K562 (cell line): ENCODE results near the gene ROM1. TPM values are rescaled to one million over a fixed set of nuclear protein-coding genes. Genes with fewer than 3 reads are reported as not detected.

Source experiments
- ATAC-seq: fragments of 200-7000 bp; cut with Tn5 transposase; 3 replicates; pipeline ENCODE4 v1.9.1; 2020; ENCODE audit warnings: moderate library complexity
- BruUV-seq: library from RNA; stranded (reverse); fragments of 400-500 nt; replicated peaks from 2 replicates; lab custom pipeline; 2021; lab: Mats Ljungman, UMichigan
- CTCF ChIA-PET: fragments of 300-600 bp; formaldehyde crosslinking; extraction: SDS; loops from one replicate; lab custom pipeline; 2021; ENCODE audit warnings: low intra/inter-chr PET ratio; lab: Yijun Ruan, JAX
- POLR2A ChIA-PET: fragments of 300-600, 350-650 bp; sonication (Branson Sonifier 250); formaldehyde crosslinking; extraction: SDS; loops from one replicate; lab custom pipeline; 2021; ENCODE audit warnings: antibody characterized with exemption, inconsistent platforms; lab: Yijun Ruan, JAX
- DNase-seq, 4 experiments: peaks; one replicate each; pipeline versions ENCODE4 v3.0.0 to v3.0.0-alpha.2; 2011 to 2018; ENCODE audit warnings: low spot score in 3 of 4, mixed read lengths in 3 of 4; ENCODE audit errors: extremely low read depth in 1 of 4
- FAIRE-seq: peaks from 2 replicates; lab custom pipeline; 2011; peaks lifted over from hg19 to GRCh38; lab: Jason Lieb, UNC
- H2AFZ ChIP-seq: 2 replicates; pipeline ENCODE4 v1.6.0; 2011; ENCODE audit warnings: low read depth, low read length, control low read depth, inconsistent platforms
- H3K27ac ChIP-seq: fragments of 200-600 bp; 3 replicates; pipeline ENCODE4 v1.8.0; 2011; ENCODE audit warnings: low read depth, mild to moderate bottlenecking, control low read depth, inconsistent platforms, low read length, moderate library complexity, mixed read lengths; ENCODE audit errors: extremely low read depth
- H3K27me3 ChIP-seq, 2 experiments: fragments of 300-600 bp in 1 of 2; 2 replicates in 1 of 2; 3 replicates in 1 of 2; pipeline versions ENCODE4 v1.6.0 to v1.8.0; 2011; ENCODE audit warnings: inconsistent platforms in 2 of 2, low read length in 2 of 2, mild to moderate bottlenecking in 1 of 2, mixed read lengths in 1 of 2, moderate library complexity in 1 of 2; ENCODE audit not compliant: control insufficient read depth in 2 of 2, insufficient read depth in 2 of 2
- H3K36me3 ChIP-seq: fragments of 300-600 bp; 3 replicates; pipeline ENCODE4 v1.8.0; 2011; ENCODE audit warnings: mild to moderate bottlenecking, low read length, inconsistent platforms; ENCODE audit not compliant: control insufficient read depth, insufficient read depth
- H3K4me1 ChIP-seq, 2 experiments: fragments of 200-600 bp in 1 of 2; replicated peaks in 1 of 2; 2 replicates in 1 of 2; 3 replicates in 1 of 2; pipeline versions ENCODE4 v1.5.1 to v1.8.0; 2011; ENCODE audit warnings: inconsistent platforms in 2 of 2, low read length in 2 of 2, mild to moderate bottlenecking in 1 of 2, mixed read lengths in 1 of 2, moderate library complexity in 1 of 2; ENCODE audit not compliant: control insufficient read depth in 2 of 2, insufficient read depth in 2 of 2
- H3K4me2 ChIP-seq: 2 replicates; pipeline ENCODE4 v1.6.1; 2011; ENCODE audit warnings: low read length, control low read depth, inconsistent platforms, mixed read lengths; ENCODE audit not compliant: insufficient read depth
- H3K4me3 ChIP-seq: fragments of 200-600 bp; sonication (generic), shearing (Covaris generic); 2 replicates; pipeline ENCODE4 v1.5.1; 2016; ENCODE audit warnings: control low read depth, inconsistent platforms
- H3K79me2 ChIP-seq: fragments of 200-600 bp; 3 replicates; pipeline ENCODE4 v1.8.0; 2011; ENCODE audit warnings: low read length, inconsistent platforms; ENCODE audit not compliant: control insufficient read depth, insufficient read depth
- H3K9ac ChIP-seq, 2 experiments: 2 replicates each; pipeline versions ENCODE4 v1.6.0 to v1.6.1; 2011; ENCODE audit warnings: low read depth in 2 of 2, low read length in 2 of 2, control low read depth in 1 of 2, inconsistent platforms in 1 of 2, mild to moderate bottlenecking in 1 of 2, mixed read lengths in 1 of 2; ENCODE audit not compliant: insufficient read depth in 1 of 2
- H3K9me1 ChIP-seq: one replicate; pipeline ENCODE4 v1.6.0; 2011; ENCODE audit warnings: inconsistent platforms, mild to moderate bottlenecking, low read length, moderate library complexity; ENCODE audit not compliant: control insufficient read depth, insufficient read depth
- H3K9me3 ChIP-seq: replicated peaks from 2 replicates; pipeline ENCODE4 v1.5.1; 2011; ENCODE audit warnings: low read depth, low read length, inconsistent platforms; ENCODE audit not compliant: control insufficient read depth, insufficient read depth
- H4K20me1 ChIP-seq: replicated peaks from 2 replicates; pipeline ENCODE4 v1.6.1; 2011; ENCODE audit warnings: low read length, inconsistent platforms, mixed read lengths; ENCODE audit not compliant: control insufficient read depth, insufficient read depth
- DDX20 ChIP-seq: fragments of 450-650 bp; IDR thresholded peaks from 2 replicates; pipeline ENCODE4 v1.6.1; 2016; ENCODE audit warnings: missing genetic modification characterization, low read depth, mild to moderate bottlenecking, missing compliant biosample characterization, moderate library complexity
- HLTF ChIP-seq: fragments of 450-650 bp; IDR thresholded peaks from 2 replicates; pipeline ENCODE4 v1.6.1; 2016
- NFATC3 ChIP-seq: fragments of 450-650 bp; IDR thresholded peaks from 2 replicates; pipeline ENCODE4 v1.6.1; 2017; ENCODE audit warnings: mild to moderate bottlenecking
- POLR2G ChIP-seq: fragments of 200-400 bp; formaldehyde crosslinking; IDR thresholded peaks from 2 replicates; pipeline ENCODE4 v1.6.1; 2017; ENCODE audit warnings: low read depth, mild to moderate bottlenecking, antibody characterized with exemption, low read length, moderate library complexity
- RBFOX2 ChIP-seq: fragments of 200-400 bp; formaldehyde crosslinking; IDR thresholded peaks from 2 replicates; pipeline ENCODE4 v1.6.1; 2017; ENCODE audit warnings: low read depth, mild to moderate bottlenecking, low read length, moderate library complexity
- ZBED1 ChIP-seq: IDR thresholded peaks from 2 replicates; pipeline ENCODE4 v1.6.1; 2014
- WGBS: fragments of 100-300 bp; shearing (Covaris generic); methylation state at CpG from one replicate; pipeline ENCODE4 v1.1.6; 2016; ENCODE audit warnings: low coverage, mixed read lengths; ENCODE audit not compliant: insufficient coverage; ENCODE audit errors: missing lambda C conversion rate; 5-methylcytosine and 5-hydroxymethylcytosine counted together
- in situ Hi-C: fragments of 300-500 bp; cut with MboI; formaldehyde crosslinking; loops from 4 replicates; pipeline ENCODE4 v1.15.0; 2018; ENCODE audit warnings: inconsistent platforms, mixed read lengths
- intact Hi-C: fragments of 100-400 bp; cut with micrococcal nuclease; formaldehyde crosslinking; loops from 2 replicates; pipeline ENCODE4 v1.14.2; 2022
- polyA plus RNA-seq, 8 experiments: library from polyadenylated mRNA; depleted of rRNA in 4 of 8; stranded (reverse) in 5 of 8; unstranded in 3 of 8; fragments of >200 nt; fragmentation: Nextera tagmentation in 2 of 8; fragmentation: Illumina TruSeq in 1 of 8; extraction: Ambion mirVana in 2 of 8; extraction: Trizol in 1 of 8; gene quantifications; 2 replicates each; pipeline versions ENCODE4 v1.2.1 to v1.2.3, GENCODE V29; 2011 to 2014; ENCODE audit warnings: inconsistent platforms in 1 of 8, missing spikeins in 1 of 8
- total RNA-seq, 7 experiments: library from RNA; depleted of rRNA in 6 of 7; stranded (reverse); fragments of >200 nt in 6 of 7; fragmentation: Illumina TruSeq in 2 of 7; extraction: Trizol in 2 of 7; gene quantifications; 2 replicates each; pipeline versions ENCODE4 v1.2.1 to v1.2.3, GENCODE V29; 2011 to 2021; ENCODE audit warnings: low replicate concordance in 1 of 7

Gene ROM1
- total and polyA plus RNA-seq, 9 of the 15 experiments (the other 6 are each of a cell fraction or from before 2014, with no cell fraction given) = 0.75 to 4.0 (median 2.6) TPM

DNA sequence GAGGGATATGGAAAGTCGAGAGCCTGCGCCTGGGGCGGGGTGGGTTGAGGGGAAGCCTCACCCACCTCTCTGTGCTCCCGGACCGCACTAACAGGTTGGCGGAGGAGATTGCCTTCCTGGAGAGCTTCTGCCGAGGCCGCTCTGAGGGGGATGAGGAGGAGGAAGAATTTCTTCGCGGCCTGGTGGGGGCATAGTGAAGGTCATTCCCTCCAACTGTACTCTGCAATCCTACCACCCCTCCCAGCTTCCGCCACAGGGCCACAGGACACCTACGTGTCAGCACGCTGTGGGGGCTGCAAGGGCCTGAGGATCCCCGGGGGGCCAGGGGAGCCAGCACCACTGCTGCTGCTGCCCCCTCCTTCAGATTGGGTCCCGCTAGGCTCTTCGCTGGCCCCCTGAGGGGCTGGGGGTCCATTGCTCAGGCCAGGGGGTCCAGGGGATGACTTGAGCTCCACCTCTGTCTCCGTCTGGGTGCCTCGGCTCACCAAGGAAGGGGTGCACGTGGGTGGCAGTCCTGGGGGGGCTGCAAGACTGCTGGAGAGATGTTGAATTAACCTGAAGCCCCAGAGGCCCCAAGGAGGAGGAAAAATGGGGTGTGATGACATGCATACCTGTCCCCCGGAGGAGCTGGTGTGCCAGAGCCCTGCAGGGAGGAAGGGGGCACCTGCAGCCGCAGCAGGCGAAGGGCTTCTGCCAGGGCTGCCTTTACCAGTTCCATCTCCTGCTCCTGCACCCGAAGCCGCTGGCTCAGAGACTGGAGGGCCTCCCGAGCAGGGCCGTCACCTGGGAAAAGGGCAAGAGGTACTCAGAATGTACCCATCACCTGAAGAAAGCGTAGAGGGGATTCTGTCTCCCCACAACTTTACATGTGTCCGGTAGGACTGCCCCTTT, 2.0 kb upstream of the ROM1 start:
- FAIRE-seq (no peak), DNase-seq (no peak)
- H3K27ac ChIP-seq = peak overlapping the region; percentile 90
- H3K9ac ChIP-seq = peak overlapping the region; percentile 93
- peaks cover 2% of the 10 kb centered on the region for H3K9me1 ChIP-seq
- CTCF ChIA-PET = interaction anchor here (0.6 to 2.6 kb wide), 3 partner anchors 11 to 84 kb away, joined by 4 to 17 read pairs (median 14); partner anchors contain the start of genes B3GAT3 and GANAB
- BruUV-seq = no TSS peak
- H3K4me2 ChIP-seq = peak overlapping the region; percentile 96
- TF ChIP-seq HLTF (no peak), RBFOX2 (peak; percentile 36; the same call in 1 of the 2 replicates), ZBED1 (no peak), DDX20 (no peak), NFATC3 (no peak), POLR2G (0 out of 2 replicates have a peak, but pooled peaks have one; percentile 26)
- TF ChIP-seq, all 486 proteins: peak for 2
- no peaks in the 10 kb centered on the region for H3K27me3 ChIP-seq
- no peaks in the 10 kb centered on the region for H3K9me3 ChIP-seq
- in situ Hi-C loops = no loop called here
- H4K20me1 ChIP-seq = 0 out of 2 replicates have a peak, but pooled peaks cover 5% of the 10 kb centered on the region
- H3K36me3 ChIP-seq = peaks cover 57% of the 10 kb centered on the region
- peaks cover 25% of the 10 kb centered on the region for H3K79me2 ChIP-seq
- POLR2A ChIA-PET = interaction anchor here (0.9 to 1.9 kb wide), 14 partner anchors 8 to 245 kb away, joined by 3 to 7 read pairs (median 4); partner anchors contain the start of genes B3GAT3, C11orf98, CSKMT and EEF1G
- H3K4me1 ChIP-seq = peaks cover 29 to 59% of the 10 kb centered on the region in 2 experiments
- peak overlapping the region; percentile 75 for H3K4me3 ChIP-seq
- WGBS = 63% methylated on average over 23 of the region's 28 CpGs
- intact Hi-C loops = loop anchor here (5.0 kb wide), 1 partner anchor 81 kb away; no protein-coding TSS in a partner anchor
- no peak for ATAC-seq
- peak overlapping the region; percentile 87 for H2AFZ ChIP-seq
